Heart right ventricle (tissue), 16 donors: ENCODE results near the gene DCN. TPM values are rescaled to one million over a fixed set of nuclear protein-coding genes. Genes with fewer than 3 reads are reported as not detected.

Source experiments
- ATAC-seq, 8 donors: fragments of 200-7000 bp; cut with Tn5 transposase; one replicate each; pipeline ENCODE4 v1.9.1; 2020; ENCODE audit warnings: mild to moderate bottlenecking in 8 of 8, moderate library complexity in 8 of 8, moderate number of reproducible peaks in 1 of 8
- DNase-seq, 2 donors: peaks; one replicate each; pipeline ENCODE4 v3.0.0-alpha.2; 2020
- H3K27ac ChIP-seq, 10 donors: fragments of 200-600 bp; sonication (generic) in 2 of 10; one replicate each; pipeline versions ENCODE4 v1.5.0 to v1.8.0; 2020 to 2022; ENCODE audit warnings: mild to moderate bottlenecking in 3 of 10
- H3K27me3 ChIP-seq, 7 donors: fragments of 200-600 bp; one replicate each; pipeline ENCODE4 v1.8.0; 2021 to 2022; ENCODE audit warnings: mild to moderate bottlenecking in 2 of 7
- H3K36me3 ChIP-seq, 9 donors: fragments of 200-600 bp; sonication (generic) in 1 of 9; one replicate each; pipeline versions ENCODE4 v1.5.0 to v1.8.0; 2020 to 2022; ENCODE audit warnings: mild to moderate bottlenecking in 2 of 9
- H3K4me1 ChIP-seq, 9 donors: fragments of 200-600 bp; sonication (generic) in 1 of 9; one replicate each; pipeline versions ENCODE4 v1.5.0 to v1.8.0; 2020 to 2022; ENCODE audit warnings: mild to moderate bottlenecking in 4 of 9
- H3K4me3 ChIP-seq, 10 donors: fragments of 200-600 bp; sonication (generic) in 2 of 10; one replicate each; pipeline versions ENCODE4 v1.5.0 to v1.8.0; 2020 to 2022; ENCODE audit warnings: mild to moderate bottlenecking in 7 of 10, moderate library complexity in 2 of 10
- H3K9me3 ChIP-seq, 11 donors: fragments of 200-600 bp in 10 of 11; sonication (generic) in 2 of 11; one replicate each; pipeline versions ENCODE4 v1.5.0 to v1.8.0; 2013 to 2022; ENCODE audit warnings: mild to moderate bottlenecking in 2 of 11, control low read depth in 1 of 11, moderate library complexity in 1 of 11
- WGBS, 2 donors: extraction: QIAGEN DNeasy Blood & Tissue Kit; methylation state at CpG; one replicate each; pipeline ENCODE4 v1.1.7; 2013; ENCODE audit warnings: inconsistent platforms in 1 of 2; 5-methylcytosine and 5-hydroxymethylcytosine counted together
- intact Hi-C, 10 donors: fragments of 100-400 bp; cut with DNase I; formaldehyde crosslinking; loops; one replicate each; pipeline versions ENCODE4 v1.11.1 to v1.14.2; 2022
- polyA plus RNA-seq, 2 donors: library from polyadenylated mRNA; stranded (reverse); fragments of 200-250 nt; gene quantifications; one replicate each; pipeline ENCODE4 v1.2.3, GENCODE V29; 2013
- total RNA-seq, 10 donors: library from RNA; stranded (reverse); fragmentation: NEBNext Ultra II Directional in 3 of 10; extraction: Animal tissue kit (Norgen Biotek cat#: 25700) in 3 of 10; gene quantifications; one replicate each; pipeline versions ENCODE4 v1.2.1 to v1.2.4, GENCODE V29; 2021 to 2023
- TF ChIP-seq, protein P1 (sequence below), 9 donors: fragments of 200-600 bp; sonication (generic) in 2 of 9; IDR thresholded peaks; one replicate each; pipeline versions ENCODE4 v1.5.0 to v1.8.0; 2021 to 2022; ENCODE audit warnings: antibody characterized with exemption in 9 of 9, mild to moderate bottlenecking in 5 of 9, moderate library complexity in 1 of 9
- donor health status: Arrhythmogenic right ventricular cardiomyopathy.
- donor health status: ischemic (EF 13 %, LVEDD 7.1; RV severe dilation, severe dysfunction).
- donor health status: healthy with polysubstance abuse.
- donor health status: DM: no; HTN: yes; CAD: no.
- donor health status: DM: no; HTN: no; CAD: no.
- donor health status: ischemic (EF 25% LVEDD 6.9; RV normal size, moderate dysfunction).
- donor health status: ischemic (EF 25% LVEDD 5.7; RV mildly dilated, moderate dysfunction).
- donor health status: healthy.
- donor health status: DM: yes; HTN: yes; CAD: no.
- donor health status: Ischemic cardiomyopathy.
- donor health status: ischemic (EF 35%, LVEDD 5.7; RV mildly dilated, moderate dysfunction).
- donor health status: nonischemic (EF 11% LVEDD 7.7; RV severe dilation, severe dysfunction).
- donor health status: DM: yes; HTN: yes; CAD: no.
- donor health status: PGD.
- donor health status: ischemic (EF 29% LVEDD 5.4; RV normal size, mild dysfunction).
- donor health status: nonischemic (EF 23%, LVEDD 6.1; RV moderate dilation, normal function).

The DCN gene
- total and polyA plus RNA-seq, 12 donors, result 286 to 1,072 (median 557) TPM

DNA sequence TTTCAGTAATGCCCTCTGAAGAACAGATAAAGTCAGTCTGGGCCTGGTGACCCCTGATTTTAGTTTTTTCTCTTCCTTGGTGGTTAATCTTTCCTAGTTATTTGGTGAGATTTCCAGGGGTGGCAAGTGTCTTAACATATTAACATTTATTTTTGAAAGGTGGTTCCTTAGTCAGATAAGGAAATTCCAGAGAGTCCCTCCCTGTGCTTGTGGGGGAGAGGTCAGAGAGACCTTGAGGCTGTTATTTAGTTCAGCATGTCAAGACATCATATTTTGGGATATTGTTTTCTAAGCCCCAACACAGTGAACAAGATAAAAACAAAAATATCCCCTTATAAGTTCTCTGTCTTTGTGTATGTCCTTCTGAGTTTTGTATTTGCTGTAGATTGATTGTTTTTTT lies 61.8 kb downstream of the DCN start:
- Histone ChIP-seq H3K36me3 (no peaks in the 10 kb centered on the region), H3K9me3 (peaks cover 0 to 3% (median 0%) of the 10 kb centered on the region in 11 donors), H3K27ac (no peak overlapping the region), H3K4me3 (no peak overlapping the region), H3K4me1 (no peaks in the 10 kb centered on the region), H3K27me3 (no peaks in the 10 kb centered on the region)
- intact Hi-C loops, result no loop called here
- TF ChIP-seq, protein P1, sequence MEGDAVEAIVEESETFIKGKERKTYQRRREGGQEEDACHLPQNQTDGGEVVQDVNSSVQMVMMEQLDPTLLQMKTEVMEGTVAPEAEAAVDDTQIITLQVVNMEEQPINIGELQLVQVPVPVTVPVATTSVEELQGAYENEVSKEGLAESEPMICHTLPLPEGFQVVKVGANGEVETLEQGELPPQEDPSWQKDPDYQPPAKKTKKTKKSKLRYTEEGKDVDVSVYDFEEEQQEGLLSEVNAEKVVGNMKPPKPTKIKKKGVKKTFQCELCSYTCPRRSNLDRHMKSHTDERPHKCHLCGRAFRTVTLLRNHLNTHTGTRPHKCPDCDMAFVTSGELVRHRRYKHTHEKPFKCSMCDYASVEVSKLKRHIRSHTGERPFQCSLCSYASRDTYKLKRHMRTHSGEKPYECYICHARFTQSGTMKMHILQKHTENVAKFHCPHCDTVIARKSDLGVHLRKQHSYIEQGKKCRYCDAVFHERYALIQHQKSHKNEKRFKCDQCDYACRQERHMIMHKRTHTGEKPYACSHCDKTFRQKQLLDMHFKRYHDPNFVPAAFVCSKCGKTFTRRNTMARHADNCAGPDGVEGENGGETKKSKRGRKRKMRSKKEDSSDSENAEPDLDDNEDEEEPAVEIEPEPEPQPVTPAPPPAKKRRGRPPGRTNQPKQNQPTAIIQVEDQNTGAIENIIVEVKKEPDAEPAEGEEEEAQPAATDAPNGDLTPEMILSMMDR (IDR thresholded peaks at IDR 0.05), result no peak
- no peak for DNase-seq
- ATAC-seq, result no peak

GRCh38 chr12:91119089-91119488 lies 63.5 kb downstream of the DCN start:
- WGBS, 2 donors, result 97 to 100% methylated on average over 1 of the region's 1 CpG
- H3K9me3 ChIP-seq, result peaks cover 0 to 3% (median 0%) of the 10 kb centered on the region in 11 donors
- no peaks in the 10 kb centered on the region for H3K4me1 ChIP-seq
- intact Hi-C loops, result no loop called here
- TF ChIP-seq, protein P1 (IDR thresholded peaks at IDR 0.05), result no peak
- no peak for DNase-seq
- H3K27ac ChIP-seq, result no peak overlapping the region
- ATAC-seq, result no peak
- H3K27me3 ChIP-seq, result no peaks in the 10 kb centered on the region
- no peak overlapping the region for H3K4me3 ChIP-seq
- no peaks in the 10 kb centered on the region for H3K36me3 ChIP-seq

DNA sequence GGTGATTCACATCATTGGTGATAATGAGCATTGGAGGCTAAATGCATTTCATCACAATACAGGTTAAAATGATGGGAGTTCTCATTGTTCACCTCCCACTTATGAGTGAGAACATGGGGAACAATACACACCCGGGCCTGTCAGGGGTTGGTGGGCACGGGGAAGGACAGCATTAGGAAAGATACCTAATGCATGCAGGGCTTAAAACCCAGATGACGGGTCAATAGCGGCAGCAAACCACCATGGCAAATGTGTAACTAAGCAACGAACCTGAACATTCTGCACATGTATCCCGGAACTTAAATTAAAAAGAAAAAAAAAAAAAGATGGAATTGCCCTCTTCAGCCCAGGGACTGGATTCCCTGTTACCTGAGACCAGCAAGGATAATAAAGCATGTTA lies 69.0 kb downstream of the DCN start:
- no peak for DNase-seq
- no peaks in the 10 kb centered on the region for H3K4me1 ChIP-seq
- 90 to 92% methylated on average over 6 of the region's 6 CpGs for WGBS, 2 donors
- TF ChIP-seq, protein P1 (IDR thresholded peaks at IDR 0.05), result no peak
- no peaks in the 10 kb centered on the region for H3K36me3 ChIP-seq
- intact Hi-C loops, result loop anchor here in 1 of 10 donors (5.0 kb wide), 1 partner anchor 136 kb away; no protein-coding TSS in a partner anchor
- H3K27ac ChIP-seq, result peak overlapping the region in 1 of 10 donors; percentile 16
- no peak overlapping the region for H3K4me3 ChIP-seq
- H3K27me3 ChIP-seq, result no peaks in the 10 kb centered on the region
- ATAC-seq, result no peak
- H3K9me3 ChIP-seq, result no peaks in the 10 kb centered on the region

DNA sequence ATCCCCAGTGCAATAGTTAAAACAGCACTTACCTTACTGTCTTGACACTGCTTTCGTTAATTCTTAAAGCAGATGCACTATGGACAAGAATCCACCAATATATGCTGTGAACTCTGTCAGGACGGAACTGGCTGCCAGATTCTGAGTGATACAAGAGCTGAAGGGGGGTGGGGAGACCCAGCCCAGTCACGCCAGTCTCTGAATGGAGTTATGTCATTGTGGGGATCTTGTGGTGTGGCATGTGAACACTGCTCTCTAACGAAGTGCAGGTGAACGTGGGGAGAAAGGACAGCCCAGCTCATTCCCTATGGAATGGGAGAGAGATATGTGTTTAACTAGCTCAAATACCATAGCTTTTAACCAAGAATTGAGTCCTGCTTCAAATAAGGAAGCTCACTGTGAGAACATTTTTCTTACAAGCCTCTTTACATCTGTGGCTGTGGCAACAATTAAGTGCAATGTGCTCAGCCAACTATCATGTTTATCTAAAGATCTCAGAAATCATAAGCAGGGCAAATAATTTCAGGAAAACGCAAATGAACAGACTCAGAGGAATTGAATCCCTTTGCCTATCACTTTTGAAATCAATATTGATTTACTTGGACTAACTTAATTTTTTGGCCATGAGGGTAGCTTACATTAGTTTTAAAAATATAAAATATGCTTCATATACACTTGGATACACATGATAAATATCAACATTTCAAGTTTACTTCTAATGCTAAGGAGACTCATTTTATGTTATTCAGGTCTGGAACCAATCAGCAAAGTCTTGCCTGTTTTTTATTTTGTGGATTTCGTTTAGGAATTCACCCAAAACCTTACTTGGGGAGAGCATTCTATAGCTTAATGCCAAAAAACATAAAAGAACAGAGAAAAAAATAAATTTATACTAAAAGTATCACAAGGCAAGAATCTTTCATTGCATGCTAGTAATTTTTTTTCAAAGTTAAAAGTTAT lies 71.0 kb downstream of the DCN start, which contains the start of gene LUM:
TSS of gene LUM (minus strand) at position 129 of the 960 bp plus-strand sequence. CDS start 2,515 bp downstream, outside the sequence.
- Histone ChIP-seq H3K4me3 (peak within 1 kb of the TSS in 9 of 10 donors; percentile 2 to 49 (median 43)), H3K9me3 (no peaks in the 10 kb centered on the region), H3K27ac (peak within 1 kb of the TSS in 9 of 10 donors; percentile 1 to 73 (median 59)), H3K4me1 (no peaks in the 10 kb centered on the region), H3K36me3 (no peaks in the 10 kb centered on the region), H3K27me3 (no peaks in the 10 kb centered on the region)
- DNase-seq, result peak; percentile 15 to 42
- TF ChIP-seq, protein P1 (IDR thresholded peaks at IDR 0.05), result no peak
- 30 to 34% methylated on average over 7 of the region's 7 CpGs for WGBS, 2 donors
- intact Hi-C loops, result loop anchor here in 1 of 10 donors (5.0 kb wide), 1 partner anchor 134 kb away; no protein-coding TSS in a partner anchor
- peak in 6 of 8 donors; percentile 62 to 81 (median 69) for ATAC-seq
